NCI-H128 (cell line): Measurements from ENCODE around the gene MRPL50.

Experiments
- DNase-seq: peaks from one replicate; lab custom pipeline; 2025; ENCODE audit not compliant: unreplicated experiment; lab: John Stamatoyannopoulos, UW

The MRPL50 gene

GRCh38 chr9:101380295-101380694 lies 18.1 kb downstream of the MRPL50 start:
- DNase-seq: no peak

DNA sequence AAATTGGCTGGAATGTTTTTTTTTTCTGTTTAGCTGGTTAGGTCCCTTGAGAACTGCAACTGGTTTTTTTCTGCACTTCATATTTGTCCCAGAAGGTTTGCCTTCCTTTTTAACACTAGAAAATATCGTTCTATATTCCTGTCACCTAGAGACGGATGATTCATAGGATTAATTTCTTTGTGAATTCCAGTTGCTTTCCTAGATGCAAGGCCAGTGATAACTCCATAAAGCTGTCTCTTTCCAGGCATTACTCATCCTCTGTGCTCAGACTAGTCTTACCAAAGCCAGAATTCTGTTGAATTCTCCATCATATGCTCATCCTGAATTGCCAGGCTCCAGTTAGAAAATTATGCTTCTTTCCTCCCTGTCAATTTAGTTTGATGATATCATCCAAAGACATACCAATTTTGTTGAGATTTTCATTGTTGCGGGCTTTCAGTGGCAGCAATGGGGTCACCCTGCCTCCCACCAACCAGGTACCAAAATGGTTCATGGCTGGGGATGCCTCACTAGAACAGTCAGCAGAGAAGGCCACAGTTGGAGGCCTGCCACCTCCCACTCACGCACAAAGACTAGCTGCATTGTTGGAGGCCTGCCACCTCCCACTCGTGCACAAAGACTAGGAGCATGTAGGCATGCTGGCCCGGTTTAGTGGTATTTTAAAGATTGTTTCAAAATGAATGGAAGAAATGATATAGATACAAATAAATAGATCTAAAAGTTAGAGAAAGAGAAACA lies 22.1 kb downstream of the MRPL50 start:
- DNase-seq: no peak

GRCh38 chr9:101375546-101375945 lies 22.9 kb downstream of the MRPL50 start:
- no peak for DNase-seq

- no peak for DNase-seq
Measured at GRCh38 chr9:101372327-101373118, 25.9 kb downstream of the MRPL50 start.

DNA sequence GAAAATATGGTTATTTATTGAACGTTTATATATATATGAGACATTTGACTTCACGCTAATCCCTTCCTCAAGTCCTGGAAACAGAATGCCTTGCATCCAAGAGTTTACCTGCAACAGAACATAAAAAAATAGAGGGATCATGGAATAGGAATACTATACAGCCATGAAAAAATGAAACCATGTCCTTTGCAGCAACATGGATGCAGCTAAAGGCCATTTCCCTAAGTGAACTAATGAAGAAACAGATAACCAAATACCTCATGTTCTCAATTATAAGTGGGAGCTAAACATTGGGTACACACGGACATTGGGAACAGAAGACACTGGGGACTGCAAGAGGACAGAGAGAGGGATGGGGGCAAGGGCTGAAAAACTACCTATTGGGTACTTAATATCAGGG lies 26.6 kb downstream of the MRPL50 start:
- no peak for DNase-seq

- no peak for DNase-seq
Measured at GRCh38 chr9:101369884-101370531, 28.4 kb downstream of the MRPL50 start.

GRCh38 chr9:101369286-101369685 lies 29.1 kb downstream of the MRPL50 start:
- DNase-seq: no peak

- DNase-seq: no peak
Measured at GRCh38 chr9:101367323-101367722, 31.1 kb downstream of the MRPL50 start.

GRCh38 chr9:101366038-101366756 lies 32.2 kb downstream of the MRPL50 start:
- DNase-seq: no peak

- DNase-seq: no peak
Measured at GRCh38 chr9:101365181-101365580, 33.2 kb downstream of the MRPL50 start.

- DNase-seq: no peak
Measured at GRCh38 chr9:101362450-101362849, 36.0 kb downstream of the MRPL50 start.

- no peak for DNase-seq
Measured at GRCh38 chr9:101360647-101361046, 37.8 kb downstream of the MRPL50 start.

DNA sequence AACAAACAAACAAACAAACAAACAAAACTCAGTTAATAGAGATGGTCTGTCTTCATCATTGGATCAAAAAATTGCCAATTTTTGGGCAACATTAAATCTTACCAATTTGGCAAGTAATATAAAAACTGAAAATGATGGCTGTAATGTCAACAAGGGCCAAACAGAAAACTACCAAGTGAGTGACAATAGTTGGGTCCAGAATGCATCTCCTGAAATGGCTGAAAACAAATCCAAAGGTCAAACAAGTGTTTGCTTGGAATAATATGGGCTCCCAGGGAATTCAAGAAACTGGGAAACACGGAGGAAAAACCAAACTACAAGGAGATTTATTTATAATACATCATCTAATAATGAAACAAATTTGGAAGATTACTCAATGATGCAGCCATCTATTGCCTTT lies 38.7 kb downstream of the MRPL50 start:
- DNase-seq: no peak

- no peak for DNase-seq
Measured at GRCh38 chr9:101356619-101357018, 41.8 kb downstream of the MRPL50 start.

DNA sequence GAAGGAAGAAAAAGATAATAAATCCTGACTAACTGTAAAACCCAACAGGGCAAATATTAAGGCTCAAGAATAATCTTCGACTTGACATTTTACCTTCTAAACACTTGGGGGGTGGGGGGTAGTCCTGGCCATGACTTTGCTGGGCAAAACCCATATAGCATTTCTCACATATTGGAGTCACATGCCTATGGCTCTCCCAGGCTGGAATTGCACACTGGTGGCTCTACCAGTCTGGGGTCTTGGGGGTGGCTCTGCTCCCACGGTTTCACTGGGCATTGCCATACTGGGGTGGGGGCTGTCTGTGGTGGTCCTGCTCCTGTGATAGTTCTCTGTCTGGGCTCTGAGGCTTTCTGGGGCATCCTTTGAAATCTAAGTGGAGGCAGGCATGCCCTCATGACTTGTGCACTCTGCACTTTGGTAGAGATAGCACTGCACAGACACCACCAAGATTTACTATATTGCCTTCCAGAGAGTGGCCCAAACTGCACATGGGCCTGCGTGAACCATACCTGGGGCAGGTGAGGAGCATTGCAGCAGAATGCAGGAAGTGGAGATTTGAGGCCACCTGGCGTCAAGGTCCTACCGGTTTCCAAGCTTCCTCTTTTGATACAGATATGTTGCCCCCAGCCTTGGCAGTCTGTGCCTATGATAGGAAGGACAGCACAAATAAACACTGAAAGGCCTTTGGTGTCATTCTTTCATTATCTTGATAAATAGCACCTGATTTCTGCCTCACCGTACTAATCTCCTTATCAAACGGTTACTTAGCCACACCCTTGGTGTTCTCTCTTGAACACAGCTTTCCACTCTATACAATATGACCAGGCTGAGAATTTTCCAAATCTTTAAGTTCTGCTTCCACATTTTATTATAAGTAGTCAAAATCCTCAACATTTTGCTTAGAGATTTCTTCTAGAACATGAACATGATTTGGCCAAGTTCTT lies 43.4 kb downstream of the MRPL50 start:
- DNase-seq: no peak

DNA sequence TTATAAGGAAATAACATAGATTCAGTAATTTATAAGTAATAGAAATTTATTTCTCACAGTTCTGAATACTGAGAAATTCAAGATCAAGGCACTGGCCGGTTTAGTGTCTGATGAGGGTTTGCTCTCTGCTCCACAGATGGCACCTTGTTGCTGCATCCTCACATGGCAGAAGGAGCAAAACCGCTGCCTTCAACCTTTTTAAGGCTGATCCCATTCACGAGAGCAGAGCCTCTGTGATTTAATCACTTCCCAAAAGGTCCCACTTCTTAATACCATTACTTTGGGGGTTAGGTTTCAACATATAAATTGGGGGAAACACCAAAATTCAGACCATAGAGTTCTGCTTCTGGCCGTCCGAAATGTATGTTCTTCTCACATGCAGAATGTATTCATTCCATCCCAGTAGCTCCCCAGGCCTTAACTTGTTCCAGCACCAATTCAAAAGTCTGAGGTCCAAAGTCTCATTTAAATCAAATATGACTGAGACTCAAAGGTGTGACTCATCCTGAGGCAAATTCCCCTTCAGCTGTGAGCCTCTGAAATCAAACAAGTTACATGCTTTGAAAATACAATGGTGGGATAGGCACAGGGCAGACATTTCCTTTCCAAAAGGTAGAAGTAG lies 44.2 kb downstream of the MRPL50 start:
- DNase-seq: no peak

- DNase-seq: no peak
Measured at GRCh38 chr9:101353683-101354082, 44.7 kb downstream of the MRPL50 start.

DNA sequence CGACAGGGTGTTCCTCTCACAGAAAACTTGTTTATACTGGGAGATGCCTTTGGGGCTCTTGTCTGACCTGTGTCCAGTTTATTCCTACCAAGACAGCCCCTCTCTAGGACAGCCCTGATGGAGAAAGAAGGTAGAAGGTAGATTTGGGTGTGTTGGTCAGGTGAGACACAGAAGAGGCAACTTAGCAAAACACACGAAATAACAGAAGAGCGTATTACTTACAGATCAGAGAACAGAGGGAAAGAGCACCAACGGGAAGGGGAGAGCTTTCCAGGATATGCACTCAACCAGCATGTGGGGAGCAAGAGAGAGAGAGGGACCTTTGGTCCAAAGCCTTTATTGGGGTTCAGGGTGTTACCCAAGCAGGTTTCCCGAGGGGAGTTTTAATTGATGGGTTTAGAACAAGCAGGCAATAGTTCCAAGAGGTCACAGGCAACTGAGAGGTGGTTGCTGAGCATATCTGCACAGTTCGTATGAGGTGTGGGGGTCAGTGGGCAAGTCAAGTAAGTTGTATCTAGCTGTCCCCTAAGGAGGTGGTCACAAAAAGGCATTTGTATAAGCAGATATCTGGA lies 45.4 kb downstream of the MRPL50 start:
- DNase-seq: no peak

DNA sequence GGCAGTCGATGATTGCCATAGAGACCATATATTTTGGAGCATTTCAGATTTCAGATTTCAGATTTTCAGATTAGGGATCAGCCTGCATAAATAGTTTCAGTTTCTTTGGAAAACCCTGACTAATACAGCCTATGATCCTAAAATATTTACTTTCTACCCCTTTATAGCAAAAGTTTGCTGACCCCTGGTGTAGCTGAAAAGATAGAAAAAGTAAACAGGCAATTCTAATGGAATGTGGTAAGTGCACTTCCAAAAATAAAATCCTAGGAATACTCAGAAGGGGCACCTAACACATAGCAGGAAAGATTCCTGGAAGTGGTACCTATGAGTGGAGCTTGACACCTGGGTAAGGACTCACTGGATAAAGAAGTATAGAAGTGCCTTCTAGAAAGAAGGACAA lies 48.1 kb downstream of the MRPL50 start:
- DNase-seq: no peak
